A673 (cell line): Measurements from ENCODE around the gene CYP4B1.

ENCODE experiments used
- EZH2 ChIP-seq: fragments of 200-600 bp; sonication (generic); IDR thresholded peaks from 2 replicates; pipeline ENCODE4 v1.6.1; 2017; ENCODE audit warnings: borderline replicate concordance, low read depth, mild to moderate bottlenecking, mixed read lengths, antibody characterized with exemption, low read length; ENCODE audit not compliant: poor library complexity, severe bottlenecking
- TF ChIP-seq, protein P1 (sequence below): fragments of 300-800, 200-600 bp; sonication (generic); conservative IDR thresholded peaks from 2 replicates; pipeline ENCODE4 v1.5.1; 2017; ENCODE audit warnings: low read depth, mild to moderate bottlenecking, antibody characterized with exemption, low read length, moderate library complexity, mixed read lengths

DNA sequence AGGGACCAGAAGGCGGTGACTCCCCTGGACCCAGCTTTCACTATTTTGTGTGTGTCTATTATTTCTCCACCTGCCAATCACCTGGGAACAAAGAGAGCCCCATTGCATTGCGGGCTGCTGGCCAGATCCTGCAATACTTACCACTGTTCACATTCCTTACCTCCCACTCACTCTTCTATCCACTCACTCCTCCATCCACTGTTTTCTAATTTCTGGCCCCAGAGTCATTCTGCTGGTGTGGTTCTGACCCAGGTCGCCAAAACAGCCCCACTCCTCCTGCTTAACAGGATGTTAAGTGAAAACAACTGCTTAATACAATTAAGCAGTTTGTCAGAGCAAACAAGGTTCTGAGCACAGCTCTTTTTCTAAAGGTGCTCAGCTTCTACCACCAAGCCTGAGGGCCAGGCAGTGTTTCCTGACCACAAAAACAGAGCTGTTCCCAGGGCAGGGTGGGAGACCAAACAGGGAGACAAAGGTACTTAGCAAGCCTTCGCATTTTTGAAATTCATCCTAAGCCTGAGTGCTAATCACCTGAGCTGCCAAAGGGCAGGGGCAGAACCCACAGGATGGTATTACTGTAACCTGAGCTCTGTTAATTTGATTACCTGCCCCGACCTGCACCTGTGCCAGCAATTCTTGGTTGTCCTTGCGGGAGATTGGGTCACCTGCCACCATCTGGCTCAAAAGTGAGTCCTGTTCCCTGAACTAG is 41.4 kb upstream of the CYP4B1 start:
- TF ChIP-seq, protein P1, sequence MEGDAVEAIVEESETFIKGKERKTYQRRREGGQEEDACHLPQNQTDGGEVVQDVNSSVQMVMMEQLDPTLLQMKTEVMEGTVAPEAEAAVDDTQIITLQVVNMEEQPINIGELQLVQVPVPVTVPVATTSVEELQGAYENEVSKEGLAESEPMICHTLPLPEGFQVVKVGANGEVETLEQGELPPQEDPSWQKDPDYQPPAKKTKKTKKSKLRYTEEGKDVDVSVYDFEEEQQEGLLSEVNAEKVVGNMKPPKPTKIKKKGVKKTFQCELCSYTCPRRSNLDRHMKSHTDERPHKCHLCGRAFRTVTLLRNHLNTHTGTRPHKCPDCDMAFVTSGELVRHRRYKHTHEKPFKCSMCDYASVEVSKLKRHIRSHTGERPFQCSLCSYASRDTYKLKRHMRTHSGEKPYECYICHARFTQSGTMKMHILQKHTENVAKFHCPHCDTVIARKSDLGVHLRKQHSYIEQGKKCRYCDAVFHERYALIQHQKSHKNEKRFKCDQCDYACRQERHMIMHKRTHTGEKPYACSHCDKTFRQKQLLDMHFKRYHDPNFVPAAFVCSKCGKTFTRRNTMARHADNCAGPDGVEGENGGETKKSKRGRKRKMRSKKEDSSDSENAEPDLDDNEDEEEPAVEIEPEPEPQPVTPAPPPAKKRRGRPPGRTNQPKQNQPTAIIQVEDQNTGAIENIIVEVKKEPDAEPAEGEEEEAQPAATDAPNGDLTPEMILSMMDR: no peak
- no peak for TF ChIP-seq EZH2
